Vagina (tissue), 2 donors: Measurements from ENCODE around the gene ZBTB32.

Experiments used
- POLR2A ChIP-seq, 2 donors: fragments of 450-650 bp; IDR thresholded peaks; one replicate each; pipeline ENCODE4 v1.6.1; 2017; ENCODE audit warnings: antibody characterized with exemption in 2 of 2, mild to moderate bottlenecking in 2 of 2, moderate library complexity in 2 of 2
- POLR2AphosphoS5 ChIP-seq, 2 donors: sonication (generic); formaldehyde crosslinking; IDR thresholded peaks; one replicate each; pipeline ENCODE4 v1.9.0; 2017; ENCODE audit warnings: antibody characterized with exemption in 2 of 2, mild to moderate bottlenecking in 2 of 2, low read depth in 1 of 2; ENCODE audit not compliant: insufficient read depth in 1 of 2
- TF ChIP-seq, protein P1 (sequence below), 3 experiments: fragments of 450-650 bp in 2 of 3; fragments of 200-600 bp in 1 of 3; sonication (generic) in 1 of 3; IDR thresholded peaks; one replicate each; pipeline ENCODE4 v1.5.1; 2017 to 2019; ENCODE audit warnings: antibody characterized with exemption in 3 of 3, mild to moderate bottlenecking in 2 of 3, moderate library complexity in 2 of 3

DNA sequence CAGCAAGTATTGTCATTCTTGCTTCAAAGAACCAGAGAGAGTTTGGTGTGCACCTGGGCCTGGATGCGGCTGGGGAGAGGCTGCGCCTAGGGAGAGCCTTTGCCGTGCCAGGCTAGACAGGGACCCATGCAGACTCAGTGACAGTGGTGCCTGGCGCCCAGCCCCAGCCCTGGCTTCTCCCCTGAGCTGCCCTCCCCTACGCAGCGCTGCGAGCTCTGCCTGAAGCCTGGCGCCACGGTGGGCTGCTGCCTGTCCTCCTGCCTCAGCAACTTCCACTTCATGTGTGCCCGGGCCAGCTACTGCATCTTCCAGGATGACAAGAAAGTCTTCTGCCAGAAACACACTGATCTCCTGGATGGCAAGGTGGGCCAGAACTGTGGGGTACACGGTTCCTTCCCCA lies 25.4 kb downstream of the ZBTB32 start:
- TF ChIP-seq, protein P1, sequence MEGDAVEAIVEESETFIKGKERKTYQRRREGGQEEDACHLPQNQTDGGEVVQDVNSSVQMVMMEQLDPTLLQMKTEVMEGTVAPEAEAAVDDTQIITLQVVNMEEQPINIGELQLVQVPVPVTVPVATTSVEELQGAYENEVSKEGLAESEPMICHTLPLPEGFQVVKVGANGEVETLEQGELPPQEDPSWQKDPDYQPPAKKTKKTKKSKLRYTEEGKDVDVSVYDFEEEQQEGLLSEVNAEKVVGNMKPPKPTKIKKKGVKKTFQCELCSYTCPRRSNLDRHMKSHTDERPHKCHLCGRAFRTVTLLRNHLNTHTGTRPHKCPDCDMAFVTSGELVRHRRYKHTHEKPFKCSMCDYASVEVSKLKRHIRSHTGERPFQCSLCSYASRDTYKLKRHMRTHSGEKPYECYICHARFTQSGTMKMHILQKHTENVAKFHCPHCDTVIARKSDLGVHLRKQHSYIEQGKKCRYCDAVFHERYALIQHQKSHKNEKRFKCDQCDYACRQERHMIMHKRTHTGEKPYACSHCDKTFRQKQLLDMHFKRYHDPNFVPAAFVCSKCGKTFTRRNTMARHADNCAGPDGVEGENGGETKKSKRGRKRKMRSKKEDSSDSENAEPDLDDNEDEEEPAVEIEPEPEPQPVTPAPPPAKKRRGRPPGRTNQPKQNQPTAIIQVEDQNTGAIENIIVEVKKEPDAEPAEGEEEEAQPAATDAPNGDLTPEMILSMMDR (IDR thresholded peaks at IDR 0.05), result no peak
- TF ChIP-seq POLR2A (IDR thresholded peaks at IDR 0.05) (no peak), POLR2AphosphoS5 (IDR thresholded peaks at IDR 0.05; ENCODE audit: insufficient read depth in 1 of 2, low read depth in 1 of 2) (no peak)
